CD4-positive, alpha-beta T cell (primary cell): ENCODE measurements around the gene PTPRN2. TPM values are rescaled to one million over a fixed set of nuclear protein-coding genes. Genes with fewer than 3 reads are reported as not detected.

Source experiments
- ATAC-seq: fragments of 200-7000 bp; cut with Tn5 transposase; one replicate; pipeline ENCODE4 v1.10.0; 2022; ENCODE audit warnings: mild to moderate bottlenecking; ENCODE audit not compliant: poor library complexity
- CTCF ChIA-PET: fragments of 350-600 bp; sonication (Branson Sonifier 250); formaldehyde crosslinking; loops from one replicate; lab custom pipeline; 2021; ENCODE audit warnings: antibody characterized with exemption, inconsistent platforms; lab: Charles Lee
- POLR2A ChIA-PET: fragments of 350-600 bp; sonication (Branson Sonifier 250); formaldehyde crosslinking; loops from one replicate; lab custom pipeline; 2021; ENCODE audit warnings: antibody characterized with exemption, inconsistent platforms; lab: Charles Lee
- DNase-seq, 14 experiments: peaks; one replicate each; pipeline ENCODE4 v3.0.0-alpha.2; 2013 to 2020; ENCODE audit warnings: mixed read lengths in 2 of 14
- H3K27ac ChIP-seq, 2 donors: one replicate each; pipeline versions ENCODE4 v1.5.1 to v1.7.0; 2013; ENCODE audit warnings: low read length in 2 of 2, low read depth in 1 of 2, mild to moderate bottlenecking in 1 of 2
- H3K27me3 ChIP-seq, 2 experiments: 1 replicate in 1 of 2; 2 replicates in 1 of 2; pipeline versions ENCODE4 v1.6.1 to v1.7.0; 2013; ENCODE audit warnings: low read length in 2 of 2, control low read depth in 1 of 2, mild to moderate bottlenecking in 1 of 2, moderate library complexity in 1 of 2; ENCODE audit not compliant: insufficient read depth in 2 of 2, control insufficient read depth in 1 of 2
- H3K36me3 ChIP-seq: one replicate; pipeline ENCODE4 v1.6.1; 2013; ENCODE audit warnings: low read length, control low read depth; ENCODE audit not compliant: insufficient read depth
- H3K4me1 ChIP-seq: one replicate; pipeline ENCODE4 v1.6.1; 2013; ENCODE audit warnings: low read length, control low read depth; ENCODE audit not compliant: insufficient read depth
- H3K4me3 ChIP-seq: one replicate; pipeline ENCODE4 v1.5.1; 2013; ENCODE audit warnings: mild to moderate bottlenecking, low read length, moderate library complexity
- H3K9me3 ChIP-seq, 2 experiments: 1 replicate in 1 of 2; 2 replicates in 1 of 2; pipeline versions ENCODE4 v1.6.1 to v1.7.0; 2013; ENCODE audit warnings: low read length in 2 of 2, mild to moderate bottlenecking in 2 of 2, control low read depth in 1 of 2, moderate library complexity in 1 of 2; ENCODE audit not compliant: control insufficient read depth in 1 of 2, insufficient read depth in 1 of 2
- H3K27ac Mint-ChIP-seq: one replicate; pipeline ENCODE4 v1.8.0; 2020; ENCODE audit warnings: mixed read lengths
- H3K27me3 Mint-ChIP-seq: one replicate; pipeline ENCODE4 v1.8.0; 2021; ENCODE audit warnings: mixed read lengths
- H3K36me3 Mint-ChIP-seq: one replicate; pipeline ENCODE4 v1.8.0; 2021; ENCODE audit warnings: low read depth, mixed read lengths
- H3K4me1 Mint-ChIP-seq: one replicate; pipeline ENCODE4 v1.8.0; 2021; ENCODE audit warnings: low read depth, mixed read lengths
- H3K4me3 Mint-ChIP-seq: one replicate; pipeline ENCODE4 v1.8.0; 2020; ENCODE audit warnings: mild to moderate bottlenecking, mixed read lengths
- H3K9me3 Mint-ChIP-seq: one replicate; pipeline ENCODE4 v1.8.0; 2020; ENCODE audit warnings: mixed read lengths
- CTCF ChIP-seq: fragments of 200-600 bp; IDR thresholded peaks from one replicate; pipeline ENCODE4 v1.8.0; 2022; ENCODE audit warnings: antibody characterized with exemption, mild to moderate bottlenecking
- intact Hi-C, 2 experiments: fragments of 100-400 bp; cut with DNase I in 1 of 2; cut with micrococcal nuclease in 1 of 2; formaldehyde crosslinking; loops; one replicate each; pipeline versions ENCODE4 v1.15.1 to v1.9.0; 2023 to 2025; cut with DNase I, micrococcal nuclease
- total RNA-seq, 174 experiments: library from RNA in 2 of 174; stranded (reverse) in 2 of 174; gene quantifications; one replicate each; pipeline ENCODE4 v1.2.3 and lab custom pipeline; 2021 to 2026

Gene PTPRN2
- total RNA-seq, 2 experiments from 2014 or later, result 0.34 to 0.44 TPM

- no peak for TF ChIP-seq CTCF
- ATAC-seq (no peak), DNase-seq (no peak)
- Mint-ChIP-seq H3K27ac (no peak overlapping the region), H3K36me3 (no peaks in the 10 kb centered on the region), H3K4me1 (no peaks in the 10 kb centered on the region), H3K4me3 (no peak overlapping the region), H3K27me3 (no peaks in the 10 kb centered on the region), H3K9me3 (peaks cover 18% of the 10 kb centered on the region)
- Histone ChIP-seq H3K27ac (no peak overlapping the region), H3K4me1 (no peaks in the 10 kb centered on the region), H3K9me3 (peaks cover 0 to 34% of the 10 kb centered on the region in 2 experiments), H3K36me3 (no peaks in the 10 kb centered on the region), H3K27me3 (no peaks in the 10 kb centered on the region), H3K4me3 (no peak overlapping the region)
- ChIA-PET CTCF (no interaction called here), POLR2A (no interaction called here)
- intact Hi-C loops, result no loop called here
Observed at GRCh38 chr7:158174947-158175346, 412.7 kb downstream of the PTPRN2 start.

DNA sequence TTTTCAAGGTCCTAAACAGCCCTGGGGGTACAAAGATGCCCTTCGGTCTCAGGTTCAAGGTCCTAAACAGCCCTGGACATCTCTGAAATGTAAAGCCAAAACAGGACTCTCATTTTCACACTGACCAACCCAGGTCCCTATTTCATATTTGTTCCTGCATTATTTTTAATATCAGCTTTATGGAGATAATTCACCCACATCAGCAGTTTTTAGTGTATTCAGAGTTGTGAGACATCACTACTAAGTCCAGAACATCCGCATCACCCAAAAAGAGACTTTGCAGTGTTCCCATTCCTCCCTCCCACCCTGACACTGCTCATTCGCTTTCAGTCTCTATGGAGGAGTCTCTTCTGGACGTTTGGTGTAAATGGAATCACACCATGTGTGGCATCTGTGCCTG is 420.2 kb downstream of the PTPRN2 start:
- no peak overlapping the region for H3K4me3 Mint-ChIP-seq
- intact Hi-C loops, result no loop called here
- CTCF ChIA-PET, result no interaction called here

DNA sequence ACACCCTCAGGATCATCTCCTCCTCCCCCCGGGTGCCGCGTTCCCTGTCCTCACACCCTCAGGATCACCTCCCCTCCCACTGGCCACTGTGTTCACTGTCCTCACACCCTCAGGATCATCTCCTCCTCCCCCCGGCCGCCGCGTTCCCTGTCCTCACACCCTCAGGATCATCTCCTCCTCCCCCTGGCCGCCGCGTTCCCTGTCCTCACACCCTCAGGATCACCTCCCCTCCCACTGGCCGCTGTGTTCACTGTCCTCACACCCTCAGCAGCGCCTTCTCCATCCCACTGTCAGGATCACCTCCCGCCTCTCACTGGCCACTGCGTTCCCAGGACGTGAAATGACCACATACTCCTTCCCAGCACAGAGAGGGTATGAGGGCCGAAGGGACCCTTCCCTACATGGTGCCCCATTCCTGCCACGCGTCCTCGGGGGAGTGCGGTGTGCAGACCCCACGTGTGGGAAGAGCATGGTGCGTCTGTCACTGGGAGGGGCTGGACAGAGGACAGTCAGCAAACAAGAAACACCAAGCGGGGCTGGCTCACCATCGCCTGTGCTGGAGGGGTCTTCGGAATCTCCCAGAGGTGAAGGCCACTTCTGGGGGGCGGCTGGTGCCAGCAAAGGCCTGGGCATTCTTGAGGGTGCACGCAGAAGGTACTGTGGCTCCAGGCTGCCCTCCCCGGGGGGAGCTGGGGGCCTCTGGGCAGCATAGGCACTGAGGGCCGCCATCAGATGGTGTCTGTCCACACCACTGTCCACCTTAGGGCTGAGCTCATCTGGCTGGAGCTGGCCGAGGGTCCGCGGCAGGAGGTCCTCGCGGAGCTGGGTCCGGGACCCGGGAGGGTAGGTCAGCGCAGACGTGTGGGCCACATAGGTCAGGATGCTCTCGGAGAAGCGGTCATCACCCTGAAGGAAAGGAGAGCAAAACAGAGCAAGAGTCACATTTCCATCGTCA is 421.0 kb downstream of the PTPRN2 start:
- no peaks in the 10 kb centered on the region for H3K27me3 Mint-ChIP-seq

More for the DNA sequence above, 420.2 kb downstream of the PTPRN2 start:
- Mint-ChIP-seq H3K36me3 (no peaks in the 10 kb centered on the region), H3K27ac (no peak overlapping the region), H3K4me1 (no peaks in the 10 kb centered on the region), H3K9me3 (peaks cover 2% of the 10 kb centered on the region), H3K27me3 (no peaks in the 10 kb centered on the region)
- DNase-seq (no peak), ATAC-seq (no peak)
- no peak for TF ChIP-seq CTCF
- POLR2A ChIA-PET, result no interaction called here
- Histone ChIP-seq H3K27me3 (no peaks in the 10 kb centered on the region), H3K9me3 (peaks cover 0 to 32% of the 10 kb centered on the region in 2 experiments), H3K4me1 (no peaks in the 10 kb centered on the region), H3K36me3 (no peaks in the 10 kb centered on the region), H3K4me3 (no peak overlapping the region), H3K27ac (no peak overlapping the region)

More for the DNA sequence above, 421.0 kb downstream of the PTPRN2 start:
- ChIA-PET CTCF (no interaction called here), POLR2A (no interaction called here)
- Histone ChIP-seq H3K4me3 (no peak overlapping the region), H3K27me3 (no peaks in the 10 kb centered on the region), H3K36me3 (no peaks in the 10 kb centered on the region), H3K4me1 (no peaks in the 10 kb centered on the region), H3K9me3 (peaks cover 0 to 32% of the 10 kb centered on the region in 2 experiments), H3K27ac (no peak overlapping the region)
- TF ChIP-seq CTCF, result no peak
- H3K9me3 Mint-ChIP-seq, result no peaks in the 10 kb centered on the region
- no peak overlapping the region for H3K27ac Mint-ChIP-seq
- ATAC-seq (no peak), DNase-seq (no peak)
- H3K4me3 Mint-ChIP-seq, result no peak overlapping the region
- no peaks in the 10 kb centered on the region for H3K36me3 Mint-ChIP-seq
- intact Hi-C loops, result no loop called here
- no peaks in the 10 kb centered on the region for H3K4me1 Mint-ChIP-seq
